Right lobe of liver (tissue), 4 donors: ENCODE data around the gene CAPN12.

ENCODE experiments used
- POLR2A ChIP-seq: fragments of 450-650 bp; IDR thresholded peaks from one replicate; pipeline ENCODE4 v1.6.1; 2017; ENCODE audit warnings: antibody characterized with exemption, mild to moderate bottlenecking
- TF ChIP-seq, protein P1 (sequence below), 4 donors: fragments of 200-600 bp in 3 of 4; fragments of 450-650 bp in 1 of 4; IDR thresholded peaks; one replicate each; pipeline versions ENCODE4 v1.5.1 to v1.8.0; 2016 to 2022; ENCODE audit warnings: antibody characterized with exemption in 4 of 4, mild to moderate bottlenecking in 2 of 4
- donor health status: DM: no; HTN: no; CAD: no.
- donor health status: DM: no; HTN: no; CAD: no.
- donor health status: DM: no; HTN: yes; CAD: no.

- TF ChIP-seq, protein P1, sequence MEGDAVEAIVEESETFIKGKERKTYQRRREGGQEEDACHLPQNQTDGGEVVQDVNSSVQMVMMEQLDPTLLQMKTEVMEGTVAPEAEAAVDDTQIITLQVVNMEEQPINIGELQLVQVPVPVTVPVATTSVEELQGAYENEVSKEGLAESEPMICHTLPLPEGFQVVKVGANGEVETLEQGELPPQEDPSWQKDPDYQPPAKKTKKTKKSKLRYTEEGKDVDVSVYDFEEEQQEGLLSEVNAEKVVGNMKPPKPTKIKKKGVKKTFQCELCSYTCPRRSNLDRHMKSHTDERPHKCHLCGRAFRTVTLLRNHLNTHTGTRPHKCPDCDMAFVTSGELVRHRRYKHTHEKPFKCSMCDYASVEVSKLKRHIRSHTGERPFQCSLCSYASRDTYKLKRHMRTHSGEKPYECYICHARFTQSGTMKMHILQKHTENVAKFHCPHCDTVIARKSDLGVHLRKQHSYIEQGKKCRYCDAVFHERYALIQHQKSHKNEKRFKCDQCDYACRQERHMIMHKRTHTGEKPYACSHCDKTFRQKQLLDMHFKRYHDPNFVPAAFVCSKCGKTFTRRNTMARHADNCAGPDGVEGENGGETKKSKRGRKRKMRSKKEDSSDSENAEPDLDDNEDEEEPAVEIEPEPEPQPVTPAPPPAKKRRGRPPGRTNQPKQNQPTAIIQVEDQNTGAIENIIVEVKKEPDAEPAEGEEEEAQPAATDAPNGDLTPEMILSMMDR (IDR thresholded peaks at IDR 0.05), result no peak
- TF ChIP-seq POLR2A, result no peak
These were observed 22.8 kb downstream of the CAPN12 start for GRCh38 chr19:38721496-38721895.
